GM12878 (cell line): Measurements from ENCODE around the gene DDAH1. TPM values are rescaled to one million over a fixed set of nuclear protein-coding genes. Genes with fewer than 3 reads are reported as not detected.
A peak's percentile ranks its signal among the peaks of the same experiment; 100 is the strongest.

Experiments
- CTCF ChIP-seq, 3 experiments: IDR thresholded peaks in 2 of 3; conservative IDR thresholded peaks in 1 of 3; 2 replicates each; pipeline ENCODE4 v1.5.1; 2011; ENCODE audit warnings: low read depth in 3 of 3, low read length in 3 of 3, mild to moderate bottlenecking in 3 of 3, control low read depth in 2 of 3, moderate library complexity in 2 of 3, inconsistent platforms in 1 of 3, mixed read lengths in 1 of 3; ENCODE audit not compliant: control insufficient read depth in 2 of 3, insufficient read depth in 1 of 3; ENCODE audit errors: extremely low read depth in 1 of 3
- EED ChIP-seq: sonication (generic); IDR thresholded peaks from 2 replicates; pipeline ENCODE4 v1.6.1; 2016; ENCODE audit warnings: antibody characterized with exemption, low read depth
- FOXM1 ChIP-seq: IDR thresholded peaks from 2 replicates; pipeline ENCODE4 v1.6.1; 2012; ENCODE audit warnings: low read depth, mild to moderate bottlenecking, inconsistent platforms, low read length, moderate library complexity
- GABPA ChIP-seq: IDR thresholded peaks from 2 replicates; pipeline ENCODE4 v1.6.1; 2014; ENCODE audit warnings: antibody characterized with exemption, low read depth, mild to moderate bottlenecking, inconsistent platforms
- JUND ChIP-seq: IDR thresholded peaks from 2 replicates; pipeline ENCODE4 v1.6.1; 2012; ENCODE audit warnings: low read depth, mild to moderate bottlenecking, low read length, improper control_type of control experiment, moderate library complexity
- KAT2A ChIP-seq: conservative IDR thresholded peaks from 2 replicates; pipeline ENCODE4 v1.6.1; 2011; ENCODE audit warnings: low read depth, low read length; ENCODE audit not compliant: control insufficient read depth
- MEF2B ChIP-seq: fragments of 450-650 bp; IDR thresholded peaks from 2 replicates; pipeline ENCODE4 v1.6.1; 2018; ENCODE audit warnings: mild to moderate bottlenecking, moderate library complexity; ENCODE audit not compliant: partially characterized antibody, poor library complexity, severe bottlenecking
- NFYB ChIP-seq: IDR thresholded peaks from 2 replicates; pipeline ENCODE4 v1.6.1; 2011; ENCODE audit warnings: low read depth, mild to moderate bottlenecking, low read length, improper control_type of control experiment, moderate library complexity; ENCODE audit not compliant: insufficient read depth
- NR2F1 ChIP-seq: fragments of 450-650 bp; conservative IDR thresholded peaks from 2 replicates; pipeline ENCODE4 v1.6.1; 2017; ENCODE audit warnings: mild to moderate bottlenecking
- POLR2AphosphoS5 ChIP-seq: IDR thresholded peaks from 2 replicates; pipeline ENCODE4 v1.6.1; 2011; ENCODE audit warnings: mild to moderate bottlenecking, low read length, inconsistent platforms
- RB1 ChIP-seq: fragments of 450-650 bp; formaldehyde crosslinking; IDR thresholded peaks from 2 replicates; pipeline ENCODE4 v1.6.1; 2017; ENCODE audit warnings: mild to moderate bottlenecking, borderline replicate concordance
- SIX5 ChIP-seq: IDR thresholded peaks from 2 replicates; pipeline ENCODE4 v1.6.1; 2011; ENCODE audit warnings: mild to moderate bottlenecking, low read depth, low read length, moderate library complexity; ENCODE audit not compliant: severe bottlenecking
- SMC3 ChIP-seq: IDR thresholded peaks from 2 replicates; pipeline ENCODE4 v1.6.1; 2011; ENCODE audit warnings: low read length, improper control_type of control experiment, borderline replicate concordance
- SREBF2 ChIP-seq: IDR thresholded peaks from 2 replicates; pipeline ENCODE4 v1.6.1; 2012; ENCODE audit warnings: mild to moderate bottlenecking, low read length
- TAF1 ChIP-seq: IDR thresholded peaks from 2 replicates; pipeline ENCODE4 v1.6.1; 2011; ENCODE audit warnings: mild to moderate bottlenecking, low read depth, low read length, borderline replicate concordance
- ZBED1 ChIP-seq: IDR thresholded peaks from 2 replicates; pipeline ENCODE4 v1.6.1; 2016; ENCODE audit warnings: borderline replicate concordance
- ZBTB40 ChIP-seq: fragments of 450-650 bp; IDR thresholded peaks from 2 replicates; pipeline ENCODE4 v1.6.1; 2016; ENCODE audit warnings: mild to moderate bottlenecking, moderate library complexity, borderline replicate concordance
- ZNF207 ChIP-seq: fragments of 450-650 bp; IDR thresholded peaks from 2 replicates; pipeline ENCODE4 v1.6.1; 2014; ENCODE audit warnings: antibody characterized with exemption, mild to moderate bottlenecking, borderline replicate concordance
- polyA plus RNA-seq, 11 experiments: library from polyadenylated mRNA; depleted of rRNA in 4 of 11; unstranded in 6 of 11; stranded (reverse) in 5 of 11; fragments of >200 nt; fragmentation: Nextera tagmentation in 4 of 11; fragmentation: Illumina TruSeq in 1 of 11; extraction: Ambion mirVana in 4 of 11; extraction: Trizol in 1 of 11; gene quantifications; 1 replicate in 1 of 11; 2 replicates in 10 of 11; pipeline versions ENCODE4 v1.2.1 to v1.2.3, GENCODE V29; 2011 to 2016; ENCODE audit warnings: inconsistent platforms in 2 of 11, missing spikeins in 2 of 11, low read depth in 1 of 11
- total RNA-seq, 4 experiments: library from RNA; depleted of rRNA in 3 of 4; stranded (reverse); fragments of >200 nt in 3 of 4; fragmentation: Illumina TruSeq in 1 of 4; extraction: Trizol in 1 of 4; gene quantifications; 2 replicates each; pipeline versions ENCODE4 v1.2.1 to v1.2.3, GENCODE V29; 2013 to 2021
- TF ChIP-seq, protein P1 (sequence below): IDR thresholded peaks from 2 replicates; pipeline ENCODE4 v1.6.1; 2012; ENCODE audit warnings: low read depth, low read length, improper control_type of control experiment

The DDAH1 gene
- total and polyA plus RNA-seq, 10 of the 15 experiments (the other 5 are each of a cell fraction or from before 2014, with no cell fraction given) = 0.07 to 0.88 (median 0.27) TPM; not detected in 6

DNA sequence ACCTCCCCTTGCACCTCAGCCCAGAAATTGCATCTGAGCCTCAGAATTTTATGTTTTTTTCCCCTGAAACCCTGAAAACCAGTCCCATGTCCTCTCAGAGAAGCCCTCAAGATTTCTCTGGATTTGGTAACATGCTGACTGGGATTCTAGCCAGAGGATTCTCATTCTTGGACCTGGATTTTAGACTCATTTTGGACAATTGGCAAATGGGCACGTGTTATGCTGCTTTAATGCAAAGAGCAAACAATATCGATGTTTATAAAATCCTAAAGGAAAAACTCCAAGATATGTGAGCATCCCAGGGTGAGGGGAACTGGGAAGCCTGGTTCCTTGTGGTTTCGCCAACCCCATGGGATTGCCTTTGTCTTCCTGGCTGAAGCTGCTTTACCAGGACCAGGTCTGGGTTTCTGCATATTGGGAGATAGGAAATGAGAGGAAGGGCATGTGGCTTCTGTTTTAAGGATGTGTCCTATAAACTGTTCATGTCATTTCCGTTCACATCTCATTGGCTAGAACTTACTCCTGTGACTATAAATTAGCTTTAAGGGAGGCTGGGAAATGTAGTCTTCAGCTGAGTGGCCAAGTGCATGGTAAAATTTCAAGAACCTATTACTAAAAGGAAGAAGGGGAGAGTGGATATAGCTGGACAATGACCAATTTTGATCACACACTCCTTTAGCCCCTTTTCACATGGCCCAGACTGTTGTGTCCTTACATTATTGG, 161.4 kb downstream of the DDAH1 start (continued):
- TF ChIP-seq ZNF207 = no peak
- TF ChIP-seq GABPA = 0 out of 2 replicates have a peak, but pooled peaks have one; percentile 28
- TF ChIP-seq SREBF2 = no peak
- TF ChIP-seq CTCF (IDR thresholded peaks at IDR 0.05 in 2 of 3, conservative IDR thresholded peaks at IDR 0.05 in 1 of 3; ENCODE audit: control insufficient read depth in 2 of 3, extremely low read depth in 1 of 3, insufficient read depth in 1 of 3, low read depth in 3 of 3, low read length in 3 of 3) = no peak
- TF ChIP-seq SMC3 = no peak
- TF ChIP-seq ZBTB40 = no peak
- TF ChIP-seq ZBED1 = no peak
- TF ChIP-seq, protein P1, sequence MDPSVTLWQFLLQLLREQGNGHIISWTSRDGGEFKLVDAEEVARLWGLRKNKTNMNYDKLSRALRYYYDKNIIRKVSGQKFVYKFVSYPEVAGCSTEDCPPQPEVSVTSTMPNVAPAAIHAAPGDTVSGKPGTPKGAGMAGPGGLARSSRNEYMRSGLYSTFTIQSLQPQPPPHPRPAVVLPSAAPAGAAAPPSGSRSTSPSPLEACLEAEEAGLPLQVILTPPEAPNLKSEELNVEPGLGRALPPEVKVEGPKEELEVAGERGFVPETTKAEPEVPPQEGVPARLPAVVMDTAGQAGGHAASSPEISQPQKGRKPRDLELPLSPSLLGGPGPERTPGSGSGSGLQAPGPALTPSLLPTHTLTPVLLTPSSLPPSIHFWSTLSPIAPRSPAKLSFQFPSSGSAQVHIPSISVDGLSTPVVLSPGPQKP = no peak
- no peak for TF ChIP-seq JUND
- no peak for TF ChIP-seq POLR2AphosphoS5
- TF ChIP-seq NR2F1 = no peak
- no peak for TF ChIP-seq TAF1
- TF ChIP-seq SIX5 = peak; percentile 51
- TF ChIP-seq FOXM1 = no peak
- no peak for TF ChIP-seq MEF2B
- no peak for TF ChIP-seq RB1
- TF ChIP-seq NFYB = peak; percentile 78
- no peak for TF ChIP-seq EED
- no peak for TF ChIP-seq KAT2A
